ENCODE measurements around the gene ZNF140. TPM values are rescaled to one million over a fixed set of nuclear protein-coding genes. Genes with fewer than 3 reads are reported as not detected.

ZNF140 gene
- 10.2 and 11.1 TPM in 2 replicates for total RNA-seq (2021)
- percentile 84 among the genes with signal in this experiment for Bru-seq, nascent RNA
- BruChase-seq, experiment 1, labeled RNA remaining after a 2-hour chase, result percentile 86 among the genes with signal in this experiment
- percentile 64 among the genes with signal in this experiment for BruChase-seq, experiment 2, labeled RNA remaining after a 6-hour chase
- long read RNA-seq, transcript ZNF140-209 (6 exons, 2,328 nt), result major isoform, 6 of 22 reads
- long read RNA-seq, transcript ZNF140-202 (5 exons, 3,550 nt), result minor isoform, 5 of 22 reads
- long read RNA-seq, partial matches to known transcripts, result 1 of 22 reads
- long read RNA-seq, other reads (novel, unspliced or antisense), result 7 of 22 reads

DNA sequence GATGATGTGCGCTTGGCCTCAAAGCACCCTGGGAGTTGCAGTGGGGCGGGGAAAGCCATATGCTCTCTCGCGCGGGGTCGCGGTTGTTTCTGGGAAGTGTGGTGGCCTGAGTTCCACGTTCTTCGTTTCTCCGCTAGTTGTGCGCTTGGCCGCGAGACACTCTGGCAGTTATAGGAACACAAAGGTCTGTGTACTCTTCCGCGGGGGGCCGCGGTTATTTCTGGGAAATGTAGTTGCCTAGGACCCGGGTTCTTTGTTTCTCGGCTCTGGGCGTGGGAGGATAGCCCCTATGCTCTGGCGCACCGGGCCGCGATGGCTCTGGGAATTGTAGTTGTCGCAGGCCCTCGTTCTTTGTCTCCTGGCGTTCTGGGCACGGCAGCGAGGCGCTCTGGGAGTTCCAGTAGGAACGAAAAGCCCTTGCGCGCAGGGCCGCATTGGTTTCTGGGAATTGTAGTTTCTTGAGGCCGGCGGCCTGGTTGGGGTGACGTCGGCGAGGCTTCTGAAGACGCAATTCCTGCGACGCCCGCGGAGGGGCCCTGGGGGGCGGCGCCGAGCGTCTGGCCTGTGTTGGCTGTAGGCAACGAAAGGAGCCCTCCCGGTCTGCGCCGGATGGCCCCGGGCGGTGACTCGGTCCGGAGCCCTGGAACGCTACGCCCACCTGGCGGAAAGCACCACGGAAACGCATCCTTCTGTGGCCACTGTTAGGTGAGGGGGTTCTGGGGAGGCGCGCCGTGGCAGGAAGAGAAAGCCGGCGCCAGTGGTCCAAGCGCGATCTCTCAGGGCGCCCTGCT lies at the start of gene ZNF140:
Gene ZNF140 (plus strand): TSS at position 556 of the 791 bp plus-strand sequence. CDS start 398 bp downstream, outside the sequence.
- H3K4me3 ChIP-seq, result peak within 1 kb of the TSS; percentile 85
- H3K79me2 ChIP-seq (ENCODE audit: low read depth), result peaks cover 13% of the 10 kb centered on the region
- peaks cover 41% of the 10 kb centered on the region for H3K36me3 ChIP-seq (ENCODE audit: low read depth)
- H3K27me3 ChIP-seq (ENCODE audit: insufficient read depth, low read depth), result no peaks in the 10 kb centered on the region
- H2AFZ ChIP-seq, result peak within 1 kb of the TSS; percentile 94
- CTCF ChIA-PET, result no interaction called here
- H3F3A ChIP-seq (ENCODE audit: insufficient read depth, low read depth), result peaks cover 20% of the 10 kb centered on the region
- H3K4me2 ChIP-seq, result peak within 1 kb of the TSS; percentile 73
- TF ChIP-seq EZH2 (IDR thresholded peaks at IDR 0.05; ENCODE audit: low read depth), result no peak
- TF ChIP-seq, protein P1, sequence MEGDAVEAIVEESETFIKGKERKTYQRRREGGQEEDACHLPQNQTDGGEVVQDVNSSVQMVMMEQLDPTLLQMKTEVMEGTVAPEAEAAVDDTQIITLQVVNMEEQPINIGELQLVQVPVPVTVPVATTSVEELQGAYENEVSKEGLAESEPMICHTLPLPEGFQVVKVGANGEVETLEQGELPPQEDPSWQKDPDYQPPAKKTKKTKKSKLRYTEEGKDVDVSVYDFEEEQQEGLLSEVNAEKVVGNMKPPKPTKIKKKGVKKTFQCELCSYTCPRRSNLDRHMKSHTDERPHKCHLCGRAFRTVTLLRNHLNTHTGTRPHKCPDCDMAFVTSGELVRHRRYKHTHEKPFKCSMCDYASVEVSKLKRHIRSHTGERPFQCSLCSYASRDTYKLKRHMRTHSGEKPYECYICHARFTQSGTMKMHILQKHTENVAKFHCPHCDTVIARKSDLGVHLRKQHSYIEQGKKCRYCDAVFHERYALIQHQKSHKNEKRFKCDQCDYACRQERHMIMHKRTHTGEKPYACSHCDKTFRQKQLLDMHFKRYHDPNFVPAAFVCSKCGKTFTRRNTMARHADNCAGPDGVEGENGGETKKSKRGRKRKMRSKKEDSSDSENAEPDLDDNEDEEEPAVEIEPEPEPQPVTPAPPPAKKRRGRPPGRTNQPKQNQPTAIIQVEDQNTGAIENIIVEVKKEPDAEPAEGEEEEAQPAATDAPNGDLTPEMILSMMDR (conservative IDR thresholded peaks at IDR 0.05), result peak; percentile 42; the same call in 1 of the 2 replicates
- intact Hi-C loops (cut with micrococcal nuclease; ENCODE audit: unreplicated experiment), result loop anchor here (1.0 to 2.0 kb wide), 5 partner anchors 43 to 124 kb away; partner anchors contain the start of genes ZNF10, ZNF26, ZNF268 and ZNF605
- H3K4me1 ChIP-seq (replicated peaks; ENCODE audit: insufficient read depth), result peaks cover 7% of the 10 kb centered on the region; the same call in 1 of the 2 replicates
- peak within 1 kb of the TSS; percentile 96 for H3K27ac ChIP-seq
- no peaks in the 10 kb centered on the region for H3K9me2 ChIP-seq (ENCODE audit: insufficient read depth)
- POLR2A ChIA-PET (ENCODE audit: unreplicated experiment), result interaction anchor here (0.6 to 0.7 kb wide), 5 partner anchors 22 to 193 kb away, joined by 3 to 6 read pairs (median 4); partner anchors contain the start of genes CHFR, ZNF26 and ZNF605
- no peaks in the 10 kb centered on the region for H4K20me1 ChIP-seq (ENCODE audit: insufficient read depth)
- DNase-seq, result peak; percentile 87 to 92
- BruUV-seq (replicated peaks), result no TSS peak
- peaks cover 73% of the 10 kb centered on the region for H3K9me3 ChIP-seq (ENCODE audit: insufficient read depth, low read depth)

DNA sequence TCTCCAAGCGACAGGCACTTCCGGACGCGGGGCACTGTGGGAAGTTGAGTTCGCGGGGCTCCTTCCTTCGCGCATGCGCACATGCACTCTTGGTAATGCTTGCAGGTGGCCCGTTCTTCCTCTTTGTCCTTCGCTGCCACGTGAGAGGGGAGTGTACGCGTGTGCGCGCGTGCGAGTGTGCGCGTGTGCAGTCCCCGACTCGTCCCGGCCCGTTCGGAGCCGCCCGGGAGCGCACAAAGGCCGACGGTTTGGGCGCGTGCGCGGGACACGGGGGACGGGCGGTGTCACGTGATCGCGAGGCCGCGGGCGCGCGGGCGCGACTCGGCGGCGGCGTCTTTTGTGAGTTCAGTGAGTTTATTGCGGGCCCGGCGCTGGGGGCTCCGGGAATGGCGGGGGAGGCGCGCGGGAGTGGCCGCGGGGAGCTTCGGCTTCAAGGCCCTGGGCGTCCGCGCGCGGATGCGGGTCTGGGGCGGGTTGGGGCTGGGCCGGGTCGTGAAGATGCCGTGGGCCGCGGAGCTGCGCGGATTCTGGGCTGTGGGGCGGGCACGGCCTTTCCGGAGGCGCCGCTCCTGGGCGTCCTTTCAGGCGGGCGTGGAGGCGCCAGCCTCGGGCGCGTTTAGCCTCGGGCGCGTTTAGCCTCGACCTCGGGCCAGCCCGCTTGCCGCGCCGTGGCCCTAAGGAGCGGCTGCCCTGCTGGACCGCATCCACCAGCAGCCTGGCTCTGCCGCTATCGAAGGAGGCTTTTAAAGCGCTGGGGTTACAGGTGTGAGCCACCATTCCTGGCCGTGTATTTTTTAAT lies 43.3 kb upstream of the ZNF140 start, which contains the start of gene ZNF84:
Gene ZNF84 (plus strand): TSS at position 303 of the 799 bp plus-strand sequence. CDS start 3,959 bp downstream, outside the sequence.
- no peaks in the 10 kb centered on the region for H3K4me1 ChIP-seq (replicated peaks; ENCODE audit: insufficient read depth)
- H3K27ac ChIP-seq, result peak within 1 kb of the TSS; percentile 80
- no peaks in the 10 kb centered on the region; the same call in 1 of the 2 replicates for H3K27me3 ChIP-seq (ENCODE audit: insufficient read depth, low read depth)
- no peaks in the 10 kb centered on the region for H4K20me1 ChIP-seq (ENCODE audit: insufficient read depth)
- TF ChIP-seq, protein P1 (conservative IDR thresholded peaks at IDR 0.05), result no peak
- POLR2A ChIA-PET (ENCODE audit: unreplicated experiment), result no interaction called here
- peak within 1 kb of the TSS; percentile 80 for H3K4me3 ChIP-seq
- peak within 1 kb of the TSS; percentile 81 for H3K4me2 ChIP-seq
- H3K79me2 ChIP-seq (ENCODE audit: low read depth), result peaks cover 31% of the 10 kb centered on the region
- H3K9me3 ChIP-seq (ENCODE audit: insufficient read depth, low read depth), result peaks cover 47% of the 10 kb centered on the region
- peak within 1 kb of the TSS; percentile 85 for H2AFZ ChIP-seq
- peak; percentile 88 to 92 for DNase-seq
- H3K36me3 ChIP-seq (ENCODE audit: low read depth), result peaks cover 42% of the 10 kb centered on the region
- BruUV-seq (replicated peaks), result no TSS peak
- intact Hi-C loops (cut with micrococcal nuclease; ENCODE audit: unreplicated experiment), result loop anchor here (1.0 kb wide), 3 partner anchors 43 to 144 kb away; partner anchors contain the start of genes ZNF140, ZNF26 and ZNF268
- H3K9me2 ChIP-seq (ENCODE audit: insufficient read depth), result no peaks in the 10 kb centered on the region
- H3F3A ChIP-seq (ENCODE audit: insufficient read depth, low read depth), result peaks cover 4% of the 10 kb centered on the region; the same call in 1 of the 2 replicates
- CTCF ChIA-PET, result no interaction called here

Data from PC-9 (cell line).